PFSK-1 (cell line): Measurements from ENCODE around the gene C19orf85.

ENCODE experiments used
- FOXP2 ChIP-seq: optimal IDR thresholded peaks from 2 replicates; pipeline ENCODE3; 2011; ENCODE audit warnings: borderline replicate concordance, control low read depth, inconsistent platforms; ENCODE audit not compliant: insufficient read depth; ENCODE audit errors: extremely low read length, extremely low read depth
- POLR2AphosphoS5 ChIP-seq: IDR thresholded peaks from 2 replicates; pipeline ENCODE4 v1.6.1; 2012; ENCODE audit warnings: low read depth, mild to moderate bottlenecking, control low read depth, low read length, moderate library complexity
- TAF1 ChIP-seq: IDR thresholded peaks from 2 replicates; pipeline ENCODE4 v1.6.1; 2012; ENCODE audit warnings: low read length, control low read depth, borderline replicate concordance; ENCODE audit not compliant: insufficient read depth
- TF ChIP-seq, protein P1 (sequence below), 2 experiments: IDR thresholded peaks; 2 replicates each; pipeline versions ENCODE4 v1.6.1 to v1.8.0; 2011 to 2012; ENCODE audit warnings: low read depth in 2 of 2, low read length in 2 of 2, control low read depth in 1 of 2, inconsistent platforms in 1 of 2, mild to moderate bottlenecking in 1 of 2, moderate library complexity in 1 of 2; ENCODE audit not compliant: insufficient read depth in 1 of 2

DNA sequence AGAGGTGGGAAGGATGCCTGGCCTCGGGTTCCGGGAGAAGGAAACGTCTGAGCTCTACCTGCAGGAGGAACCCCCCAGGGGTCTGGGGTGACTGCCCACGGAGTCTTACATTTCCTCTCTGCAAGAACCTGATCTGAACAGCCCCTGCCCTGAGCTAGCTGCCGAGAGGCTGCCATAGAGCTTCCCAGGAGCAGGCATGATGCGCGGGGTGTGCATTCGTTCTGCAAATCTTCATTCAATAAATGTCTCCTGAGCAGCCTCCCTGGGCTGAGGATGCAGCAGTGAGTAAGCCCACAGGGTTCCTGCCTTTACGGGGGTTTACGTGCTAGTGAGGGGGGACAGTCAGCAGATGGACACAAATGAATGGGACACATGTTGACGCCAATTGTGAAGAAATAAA lies 19.9 kb downstream of the C19orf85 start:
- no peak for TF ChIP-seq TAF1
- no peak for TF ChIP-seq POLR2AphosphoS5
- TF ChIP-seq, protein P1, sequence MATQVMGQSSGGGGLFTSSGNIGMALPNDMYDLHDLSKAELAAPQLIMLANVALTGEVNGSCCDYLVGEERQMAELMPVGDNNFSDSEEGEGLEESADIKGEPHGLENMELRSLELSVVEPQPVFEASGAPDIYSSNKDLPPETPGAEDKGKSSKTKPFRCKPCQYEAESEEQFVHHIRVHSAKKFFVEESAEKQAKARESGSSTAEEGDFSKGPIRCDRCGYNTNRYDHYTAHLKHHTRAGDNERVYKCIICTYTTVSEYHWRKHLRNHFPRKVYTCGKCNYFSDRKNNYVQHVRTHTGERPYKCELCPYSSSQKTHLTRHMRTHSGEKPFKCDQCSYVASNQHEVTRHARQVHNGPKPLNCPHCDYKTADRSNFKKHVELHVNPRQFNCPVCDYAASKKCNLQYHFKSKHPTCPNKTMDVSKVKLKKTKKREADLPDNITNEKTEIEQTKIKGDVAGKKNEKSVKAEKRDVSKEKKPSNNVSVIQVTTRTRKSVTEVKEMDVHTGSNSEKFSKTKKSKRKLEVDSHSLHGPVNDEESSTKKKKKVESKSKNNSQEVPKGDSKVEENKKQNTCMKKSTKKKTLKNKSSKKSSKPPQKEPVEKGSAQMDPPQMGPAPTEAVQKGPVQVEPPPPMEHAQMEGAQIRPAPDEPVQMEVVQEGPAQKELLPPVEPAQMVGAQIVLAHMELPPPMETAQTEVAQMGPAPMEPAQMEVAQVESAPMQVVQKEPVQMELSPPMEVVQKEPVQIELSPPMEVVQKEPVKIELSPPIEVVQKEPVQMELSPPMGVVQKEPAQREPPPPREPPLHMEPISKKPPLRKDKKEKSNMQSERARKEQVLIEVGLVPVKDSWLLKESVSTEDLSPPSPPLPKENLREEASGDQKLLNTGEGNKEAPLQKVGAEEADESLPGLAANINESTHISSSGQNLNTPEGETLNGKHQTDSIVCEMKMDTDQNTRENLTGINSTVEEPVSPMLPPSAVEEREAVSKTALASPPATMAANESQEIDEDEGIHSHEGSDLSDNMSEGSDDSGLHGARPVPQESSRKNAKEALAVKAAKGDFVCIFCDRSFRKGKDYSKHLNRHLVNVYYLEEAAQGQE (IDR thresholded peaks at IDR 0.05; ENCODE audit: insufficient read depth in 1 of 2, low read depth in 2 of 2, low read length in 2 of 2) = no peak
- TF ChIP-seq FOXP2 = no peak
